ENCODE measurements around the gene CDK5.

Gene CDK5

DNA sequence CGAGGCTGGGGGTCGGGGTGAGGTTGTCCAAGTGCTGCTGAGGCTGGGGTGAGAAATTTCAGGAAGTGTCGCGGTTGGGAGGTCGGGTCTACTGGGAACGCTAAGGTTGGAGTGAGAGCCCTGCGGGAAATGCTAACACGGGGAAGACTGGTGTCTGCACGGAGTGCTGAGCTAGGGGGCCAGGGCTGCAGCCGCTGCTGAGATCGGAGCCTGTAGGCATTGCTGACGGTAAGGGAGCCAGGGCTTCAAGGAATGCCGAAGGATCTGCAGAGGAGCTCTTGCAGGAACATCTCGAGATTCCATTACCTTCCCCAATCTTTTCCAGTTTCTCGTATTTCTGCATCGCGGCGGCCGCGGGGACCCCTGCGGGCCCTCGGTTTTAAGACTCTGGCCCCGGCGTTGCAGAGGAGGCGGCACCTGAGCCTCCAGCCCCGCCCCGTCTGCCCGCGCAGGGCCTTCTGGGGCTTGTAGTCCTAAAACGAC is at the start of gene CDK5:
Gene CDK5 (minus strand): TSS at position 392 of the 483 bp plus-strand sequence. CDS start 49 bp downstream, at position 343.
- H3K4me3 ChIP-seq (ENCODE audit: low read length) = peak within 1 kb of the TSS; percentile 79

GRCh38 chr7:151104411-151105235 is 46.9 kb upstream of the CDK5 start:
- no peak overlapping the region for H3K4me3 ChIP-seq (ENCODE audit: low read length)
- no peak for TF ChIP-seq ZNF274 (IDR thresholded peaks at IDR 0.05; ENCODE audit: low read depth, low read length)

More for the DNA sequence above, at the start of gene CDK5:
- TF ChIP-seq ZNF274 (IDR thresholded peaks at IDR 0.05; ENCODE audit: low read depth, low read length) = no peak

DNA sequence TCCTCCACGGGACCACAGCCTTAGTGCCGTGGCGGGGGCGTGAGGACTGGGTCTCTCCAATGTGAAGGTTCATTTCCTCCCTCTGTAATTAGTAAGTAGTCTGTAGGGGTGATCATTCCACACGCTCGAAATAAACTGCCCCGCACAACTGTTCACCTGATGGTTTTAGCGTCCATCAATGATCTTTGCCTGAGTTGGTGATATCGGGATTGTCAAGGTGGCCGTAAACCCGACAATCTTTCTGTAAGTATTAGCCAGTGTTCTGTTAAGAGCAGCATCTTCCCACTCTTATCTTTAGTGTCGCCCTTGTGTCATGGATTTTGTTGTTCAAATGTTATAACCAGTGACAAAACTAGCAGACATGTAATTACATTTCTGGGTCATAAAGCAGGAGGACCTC is 46.3 kb upstream of the CDK5 start:
- no peak overlapping the region for H3K4me3 ChIP-seq (ENCODE audit: low read length)
- no peak for TF ChIP-seq ZNF274 (IDR thresholded peaks at IDR 0.05; ENCODE audit: low read depth, low read length)

GRCh38 chr7:151102991-151103390 is 45.3 kb upstream of the CDK5 start:
- no peak overlapping the region for H3K4me3 ChIP-seq (ENCODE audit: low read length)
- TF ChIP-seq ZNF274 (IDR thresholded peaks at IDR 0.05; ENCODE audit: low read depth, low read length) = no peak

DNA sequence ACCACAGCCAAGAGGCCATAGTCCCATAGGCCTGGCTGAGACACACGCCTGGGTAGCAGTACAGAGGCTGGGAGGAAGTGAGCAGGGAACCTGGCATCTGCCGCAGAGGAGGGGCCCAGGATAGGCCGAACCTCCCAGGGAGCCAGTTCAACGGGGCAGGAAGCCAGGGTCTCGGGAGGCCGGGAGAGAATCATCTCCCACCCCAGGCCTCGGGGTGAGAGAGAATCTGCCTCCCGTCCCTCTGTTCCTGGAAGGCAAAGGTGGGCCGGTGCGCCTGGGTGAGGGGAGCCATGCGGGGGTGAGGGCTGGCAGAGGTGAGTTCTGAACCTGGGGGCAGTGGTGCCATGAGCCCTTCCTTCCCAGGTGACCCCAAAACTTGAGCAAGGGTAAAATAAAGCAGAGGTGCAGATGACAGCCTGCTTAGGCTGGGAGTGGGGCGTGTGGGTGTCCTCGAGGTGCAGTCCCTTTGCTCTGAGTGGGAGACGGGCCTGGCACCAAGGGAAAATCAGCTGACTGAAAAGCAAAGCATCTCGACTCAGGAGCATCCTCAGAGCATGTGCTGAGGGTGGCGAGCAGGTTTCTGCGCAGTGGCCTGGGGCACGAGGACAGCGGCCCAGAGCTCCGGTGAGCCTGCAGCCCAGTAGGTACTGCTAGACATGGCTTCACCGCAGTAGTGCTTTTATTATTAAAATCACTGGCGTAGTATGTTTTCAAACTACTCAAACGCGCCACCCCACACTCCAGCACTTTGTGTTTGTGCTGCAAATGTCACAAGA is 44.1 kb upstream of the CDK5 start:
- no peak overlapping the region for H3K4me3 ChIP-seq (ENCODE audit: low read length)
- no peak for TF ChIP-seq ZNF274 (IDR thresholded peaks at IDR 0.05; ENCODE audit: low read depth, low read length)

- no peak for TF ChIP-seq ZNF274 (IDR thresholded peaks at IDR 0.05; ENCODE audit: low read depth, low read length)
- H3K4me3 ChIP-seq (ENCODE audit: low read length) = no peak overlapping the region
Observed at GRCh38 chr7:151100921-151101320, 43.2 kb upstream of the CDK5 start.

- H3K4me3 ChIP-seq (ENCODE audit: low read length) = no peak overlapping the region
- no peak for TF ChIP-seq ZNF274 (IDR thresholded peaks at IDR 0.05; ENCODE audit: low read depth, low read length)
Observed at GRCh38 chr7:151099486-151100211, 42.0 kb upstream of the CDK5 start.

- H3K4me3 ChIP-seq (ENCODE audit: low read length) = no peak overlapping the region
- no peak for TF ChIP-seq ZNF274 (IDR thresholded peaks at IDR 0.05; ENCODE audit: low read depth, low read length)
Observed at GRCh38 chr7:151095828-151096475, 38.3 kb upstream of the CDK5 start.

GRCh38 chr7:151095123-151095797 is 37.6 kb upstream of the CDK5 start:
- no peak overlapping the region for H3K4me3 ChIP-seq (ENCODE audit: low read length)
- TF ChIP-seq ZNF274 (IDR thresholded peaks at IDR 0.05; ENCODE audit: low read depth, low read length) = no peak

- no peak for TF ChIP-seq ZNF274 (IDR thresholded peaks at IDR 0.05; ENCODE audit: low read depth, low read length)
- H3K4me3 ChIP-seq (ENCODE audit: low read length) = no peak overlapping the region
Observed at GRCh38 chr7:151094675-151095074, 37.0 kb upstream of the CDK5 start.

DNA sequence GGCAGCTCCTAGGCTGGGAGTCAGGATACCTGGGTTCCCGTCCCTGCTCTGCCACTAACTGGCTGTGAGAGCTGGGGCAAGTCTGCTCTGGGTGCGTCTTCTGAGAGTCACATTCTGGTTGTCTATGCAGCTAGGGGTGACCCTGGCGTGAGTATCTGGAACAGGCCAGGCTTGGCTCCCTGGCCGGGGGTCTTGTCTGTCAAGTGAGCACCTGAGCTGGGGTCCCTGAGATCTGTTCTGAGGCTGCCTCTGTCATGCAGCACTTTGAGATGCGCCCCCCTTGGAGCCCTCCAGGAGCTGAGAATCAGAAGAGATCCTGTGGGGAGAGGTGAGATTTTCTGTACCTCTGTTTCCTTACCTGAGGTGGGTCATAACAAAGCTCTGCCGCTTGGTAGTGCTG is 36.1 kb upstream of the CDK5 start:
- no peak for TF ChIP-seq ZNF274 (IDR thresholded peaks at IDR 0.05; ENCODE audit: low read depth, low read length)
- no peak overlapping the region for H3K4me3 ChIP-seq (ENCODE audit: low read length)

DNA sequence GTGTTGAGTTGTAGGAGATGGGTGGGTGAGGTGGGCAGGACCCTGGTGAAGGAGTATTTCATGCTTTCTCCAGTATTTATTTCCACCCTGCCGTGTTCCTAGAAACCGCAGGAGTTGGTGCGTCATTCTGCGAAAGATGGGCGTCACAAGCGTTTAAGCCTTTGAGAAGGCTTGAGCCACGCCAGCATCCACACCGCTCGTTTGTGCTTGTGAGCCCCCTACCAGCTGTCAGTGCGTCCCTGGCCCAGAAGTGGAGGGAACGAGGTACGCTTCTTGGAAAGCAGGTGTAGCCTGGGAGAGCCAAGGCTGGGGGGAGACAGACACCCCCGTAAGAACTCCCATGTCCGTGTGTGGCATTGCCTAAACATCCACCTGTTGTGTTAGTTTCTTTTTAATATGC is 34.3 kb upstream of the CDK5 start:
- TF ChIP-seq ZNF274 (IDR thresholded peaks at IDR 0.05; ENCODE audit: low read depth, low read length) = no peak

GRCh38 chr7:151091431-151091830 is 33.7 kb upstream of the CDK5 start:
- TF ChIP-seq ZNF274 (IDR thresholded peaks at IDR 0.05; ENCODE audit: low read depth, low read length) = no peak
- H3K4me3 ChIP-seq (ENCODE audit: low read length) = no peak overlapping the region

More for the DNA sequence above, 34.3 kb upstream of the CDK5 start:
- H3K4me3 ChIP-seq (ENCODE audit: low read length) = no peak overlapping the region
